Ovary (tissue), 9 donors: ENCODE data around the gene RAP2A. TPM values are rescaled to one million over a fixed set of nuclear protein-coding genes. Genes with fewer than 3 reads are reported as not detected.

Experiments
- DNase-seq, 5 donors: peaks; one replicate each; pipeline ENCODE4 v3.0.0-alpha.2; 2019 to 2020
- H3K27ac ChIP-seq, 2 donors: fragments of 200-600 bp; one replicate each; pipeline versions ENCODE4 v1.5.1 to v1.8.0; 2019 to 2022
- H3K27me3 ChIP-seq: fragments of 200-600 bp; one replicate; pipeline ENCODE4 v1.8.0; 2022
- H3K36me3 ChIP-seq: fragments of 200-600 bp; sonication (generic); one replicate; pipeline ENCODE4 v1.5.1; 2019
- H3K4me1 ChIP-seq: one replicate; pipeline ENCODE4 v1.8.1; 2013; ENCODE audit warnings: mild to moderate bottlenecking, moderate library complexity; ENCODE audit not compliant: insufficient read depth
- H3K4me3 ChIP-seq: fragments of 200-600 bp; sonication (generic); one replicate; pipeline ENCODE4 v1.5.1; 2017
- H3K9me3 ChIP-seq, 2 donors: fragments of 200-600 bp in 1 of 2; sonication (generic) in 1 of 2; one replicate each; pipeline versions ENCODE4 v1.5.1 to v1.8.1; 2013 to 2019; ENCODE audit warnings: mild to moderate bottlenecking in 1 of 2, moderate library complexity in 1 of 2
- CTCF ChIP-seq, 3 donors: fragments of 450-650 bp in 2 of 3; fragments of 200-600 bp in 1 of 3; IDR thresholded peaks; one replicate each; pipeline versions ENCODE4 v1.5.1 to v1.8.0; 2016 to 2022; ENCODE audit warnings: antibody characterized with exemption in 3 of 3, mild to moderate bottlenecking in 1 of 3
- EP300 ChIP-seq: sonication (generic); formaldehyde crosslinking; IDR thresholded peaks from one replicate; pipeline ENCODE4 v1.6.1; 2017; ENCODE audit warnings: antibody characterized with exemption
- POLR2A ChIP-seq: fragments of 450-650 bp; IDR thresholded peaks from one replicate; pipeline ENCODE4 v1.6.1; 2017; ENCODE audit warnings: antibody characterized with exemption, mild to moderate bottlenecking, moderate library complexity
- WGBS, 3 donors: extraction: QIAGEN DNeasy Blood & Tissue Kit in 1 of 3; methylation state at CpG; one replicate each; pipeline versions ENCODE4 v1.1.5 to v1.1.7; 2013 to 2017; 5-methylcytosine and 5-hydroxymethylcytosine counted together
- intact Hi-C, 4 donors: fragments of 100-400 bp; cut with DNase I; formaldehyde crosslinking; loops; one replicate each; pipeline versions ENCODE4 v1.11.0 to v1.15.1; 2022 to 2023
- polyA plus RNA-seq, 2 donors: library from polyadenylated mRNA; stranded (reverse); fragments of 200-250 nt in 1 of 2; fragments of 350-450 nt in 1 of 2; fragmentation: Illumina TruSeq in 1 of 2; extraction: RNeasy Lipid Tissue Mini Kit (QIAGEN cat#74804) in 1 of 2; gene quantifications; one replicate each; pipeline ENCODE4 v1.2.3, GENCODE V29; 2013 to 2014
- total RNA-seq, 7 donors: library from RNA; depleted of rRNA in 2 of 7; stranded (reverse); fragments of >200 nt in 2 of 7; fragmentation: NEBNext Ultra II Directional in 3 of 7; extraction: Animal tissue kit (Norgen Biotek cat#: 25700) in 3 of 7; gene quantifications; one replicate each; pipeline versions ENCODE4 v1.1.0 to v1.2.4, GENCODE V29; 2016 to 2023
- donor health status: DM: no; HTN: no; CAD: no; lungs with moderate emphysema.
- donor health status: DM: no; HTN: no; CAD: no.
- donor health status: Bipolar disorder and iron deficiency.
- donor health status: DM: yes; HTN: yes; CAD: no.
- donor health status: DM: no; HTN: no; CAD: no.
- donor health status: DM: yes; HTN: yes; CAD: no.

Gene RAP2A
- total and polyA plus RNA-seq, 9 donors, result 6.6 to 23.1 (median 13.6) TPM

- no peak overlapping the region for H3K27ac ChIP-seq
- TF ChIP-seq CTCF (IDR thresholded peaks at IDR 0.05) (no peak), EP300 (no peak), POLR2A (no peak)
- H3K4me3 ChIP-seq, result no peak overlapping the region
- H3K4me1 ChIP-seq, result peaks cover 2% of the 10 kb centered on the region
- 91 to 92% (median 92%) methylated on average over 4 of the region's 4 CpGs for WGBS, 3 donors
- no peaks in the 10 kb centered on the region for H3K27me3 ChIP-seq
- no peak for DNase-seq
- intact Hi-C loops, result no loop called here
- H3K36me3 ChIP-seq, result no peaks in the 10 kb centered on the region
- H3K9me3 ChIP-seq, result no peaks in the 10 kb centered on the region
Observed at GRCh38 chr13:97459215-97459777, 25.3 kb downstream of the RAP2A start.

- WGBS, 3 donors, result 72 to 78% (median 75%) methylated on average over 7 of the region's 7 CpGs
- no peak overlapping the region for H3K4me3 ChIP-seq
- no peak for DNase-seq
Observed at GRCh38 chr13:97460004-97460775, 26.2 kb downstream of the RAP2A start.

GRCh38 chr13:97460853-97461252, 26.9 kb downstream of the RAP2A start:
- no peaks in the 10 kb centered on the region for H3K9me3 ChIP-seq
- intact Hi-C loops, result no loop called here
- no peaks in the 10 kb centered on the region for H3K36me3 ChIP-seq
- H3K4me1 ChIP-seq, result peaks cover 2% of the 10 kb centered on the region
- no peak for DNase-seq
- TF ChIP-seq EP300 (no peak), POLR2A (no peak), CTCF (IDR thresholded peaks at IDR 0.05) (no peak)
- no peak overlapping the region for H3K27ac ChIP-seq
- WGBS, 3 donors, result 49 to 53% (median 50%) methylated on average over 2 of the region's 2 CpGs
- no peak overlapping the region for H3K4me3 ChIP-seq
- H3K27me3 ChIP-seq, result no peaks in the 10 kb centered on the region

More at GRCh38 chr13:97460004-97460775, 26.2 kb downstream of the RAP2A start:
- TF ChIP-seq POLR2A (no peak), EP300 (no peak), CTCF (IDR thresholded peaks at IDR 0.05) (no peak)
- no peaks in the 10 kb centered on the region for H3K9me3 ChIP-seq
- intact Hi-C loops, result no loop called here
- H3K27ac ChIP-seq, result no peak overlapping the region
- peaks cover 2% of the 10 kb centered on the region for H3K4me1 ChIP-seq
- no peaks in the 10 kb centered on the region for H3K27me3 ChIP-seq
- no peaks in the 10 kb centered on the region for H3K36me3 ChIP-seq

- Histone ChIP-seq H3K4me3 (no peak overlapping the region), H3K4me1 (no peaks in the 10 kb centered on the region), H3K27ac (no peak overlapping the region), H3K27me3 (no peaks in the 10 kb centered on the region), H3K36me3 (no peaks in the 10 kb centered on the region), H3K9me3 (no peaks in the 10 kb centered on the region)
- WGBS, 3 donors, result 13 to 22% (median 14%) methylated on average over 3 of the region's 3 CpGs
- TF ChIP-seq POLR2A (no peak), CTCF (IDR thresholded peaks at IDR 0.05) (no peak), EP300 (no peak)
- no peak for DNase-seq
- intact Hi-C loops, result no loop called here
Observed at GRCh38 chr13:97464561-97464960, 30.6 kb downstream of the RAP2A start.
